WTC11 (cell line): ENCODE data around the gene GRN. TPM values are rescaled to one million over a fixed set of nuclear protein-coding genes. Genes with fewer than 3 reads are reported as not detected.

Source experiments
- ARID4B ChIP-seq: sonication (generic); formaldehyde crosslinking; IDR thresholded peaks from 2 replicates; pipeline ENCODE4 v1.8.0; 2023; ENCODE audit warnings: missing genetic modification reagents, mild to moderate bottlenecking, borderline replicate concordance
- ATF1 ChIP-seq: sonication (generic); formaldehyde crosslinking; IDR thresholded peaks from 2 replicates; pipeline ENCODE4 v1.8.1; 2023; ENCODE audit warnings: mild to moderate bottlenecking, moderate library complexity, missing genetic modification reagents
- ATF2 ChIP-seq: sonication (generic); formaldehyde crosslinking; IDR thresholded peaks from 2 replicates; pipeline ENCODE4 v1.8.1; 2022; ENCODE audit warnings: low read depth, missing genetic modification reagents, borderline replicate concordance
- CBFB ChIP-seq: sonication (generic); formaldehyde crosslinking; IDR thresholded peaks from 2 replicates; pipeline ENCODE4 v1.8.1; 2022; ENCODE audit warnings: mild to moderate bottlenecking, low read depth, missing genetic modification reagents
- CREB1 ChIP-seq: sonication (generic); formaldehyde crosslinking; IDR thresholded peaks from 2 replicates; pipeline ENCODE4 v1.8.0; 2023; ENCODE audit warnings: mild to moderate bottlenecking, missing genetic modification reagents
- CREM ChIP-seq: sonication (generic); formaldehyde crosslinking; IDR thresholded peaks from 2 replicates; pipeline ENCODE4 v1.8.1; 2022; ENCODE audit warnings: mild to moderate bottlenecking, missing genetic modification reagents, moderate library complexity
- E2F5 ChIP-seq: sonication (generic); formaldehyde crosslinking; IDR thresholded peaks from 2 replicates; pipeline ENCODE4 v1.8.1; 2022; ENCODE audit warnings: mild to moderate bottlenecking, moderate library complexity, missing genetic modification reagents
- FOXP4 ChIP-seq: sonication (generic); formaldehyde crosslinking; IDR thresholded peaks from 2 replicates; pipeline ENCODE4 v1.8.0; 2022; ENCODE audit warnings: mild to moderate bottlenecking, missing genetic modification reagents
- HMGA2 ChIP-seq: fragments of 250-450 bp; sonication (Bioruptor Pico); IDR thresholded peaks from 2 replicates; pipeline ENCODE4 v1.4.0; 2021; ENCODE audit warnings: mild to moderate bottlenecking, moderate library complexity
- IRF1 ChIP-seq: sonication (generic); formaldehyde crosslinking; IDR thresholded peaks from 2 replicates; pipeline ENCODE4 v1.8.0; 2023; ENCODE audit warnings: missing genetic modification reagents
- JUN ChIP-seq: sonication (generic); formaldehyde crosslinking; IDR thresholded peaks from 2 replicates; pipeline ENCODE4 v1.8.0; 2023; ENCODE audit warnings: mild to moderate bottlenecking, missing genetic modification reagents
- RELA ChIP-seq: sonication (generic); formaldehyde crosslinking; IDR thresholded peaks from 2 replicates; pipeline ENCODE4 v1.8.1; 2022; ENCODE audit warnings: missing genetic modification reagents, mild to moderate bottlenecking, borderline replicate concordance
- SOX15 ChIP-seq: fragments of 250-450 bp; sonication (Bioruptor Pico); IDR thresholded peaks from 2 replicates; pipeline ENCODE4 v1.9.0; 2021; ENCODE audit warnings: mild to moderate bottlenecking
- SP1 ChIP-seq: sonication (generic); formaldehyde crosslinking; conservative IDR thresholded peaks from 2 replicates; pipeline ENCODE4 v1.8.1; 2022; ENCODE audit warnings: missing genetic modification reagents
- STAT6 ChIP-seq: sonication (generic); formaldehyde crosslinking; conservative IDR thresholded peaks from 2 replicates; pipeline ENCODE4 v1.8.1; 2023; ENCODE audit warnings: mild to moderate bottlenecking, low read depth, missing genetic modification reagents, moderate library complexity
- ZBTB21 ChIP-seq: sonication (generic); formaldehyde crosslinking; IDR thresholded peaks from 2 replicates; pipeline ENCODE4 v1.8.1; 2023; ENCODE audit warnings: mild to moderate bottlenecking, missing genetic modification reagents, borderline replicate concordance
- ZNF138 ChIP-seq: sonication (generic); formaldehyde crosslinking; conservative IDR thresholded peaks from 2 replicates; pipeline ENCODE4 v1.8.1; 2022; ENCODE audit warnings: mild to moderate bottlenecking, moderate library complexity, missing genetic modification reagents
- ZNF219 ChIP-seq: sonication (generic); formaldehyde crosslinking; IDR thresholded peaks from 2 replicates; pipeline ENCODE4 v1.8.0; 2023; ENCODE audit warnings: missing genetic modification reagents, mild to moderate bottlenecking, borderline replicate concordance
- ZNF281 ChIP-seq: sonication (generic); formaldehyde crosslinking; IDR thresholded peaks from 2 replicates; pipeline ENCODE4 v1.8.0; 2023; ENCODE audit warnings: mild to moderate bottlenecking, missing genetic modification reagents
- ZNF317 ChIP-seq: sonication (generic); formaldehyde crosslinking; IDR thresholded peaks from 2 replicates; pipeline ENCODE4 v1.8.1; 2023; ENCODE audit warnings: low read depth, mild to moderate bottlenecking, moderate library complexity, missing genetic modification reagents, borderline replicate concordance
- ZNF416 ChIP-seq: fragments of 250-450 bp; sonication (Bioruptor Pico); IDR thresholded peaks from 2 replicates; pipeline ENCODE4 v1.9.0; 2021; ENCODE audit warnings: mild to moderate bottlenecking, inconsistent platforms
- total RNA-seq: library from RNA; stranded (reverse); gene quantifications from 3 replicates; pipeline ENCODE4 v1.2.3, GENCODE V29; 2021

GRN gene
- total RNA-seq, 1 experiment from 2014 or later = 177 TPM

GRCh38 chr17:44308320-44308818, 36.7 kb upstream of the GRN start, which contains the start of gene RUNDC3A (continued):
- TF ChIP-seq STAT6 (CRISPR knock-in tag) = no peak
- TF ChIP-seq FOXP4 = peak; percentile 68; the same call in 1 of the 2 replicates
- TF ChIP-seq CREB1 = peak; percentile 22; the same call in 1 of the 2 replicates
- TF ChIP-seq CBFB (CRISPR knock-in tag) = no peak
- no peak for TF ChIP-seq ATF1 (CRISPR knock-in tag)
- no peak; the same call in 1 of the 2 replicates for TF ChIP-seq ZNF219 (CRISPR knock-in tag)
- no peak for TF ChIP-seq ZNF317 (CRISPR knock-in tag)
- no peak for TF ChIP-seq JUN
- TF ChIP-seq CREM = peak; percentile 59; the same call in 1 of the 2 replicates
- TF ChIP-seq ATF2 = no peak
- 0 out of 2 replicates have a peak, but pooled peaks have one; percentile 41 for TF ChIP-seq RELA (CRISPR knock-in tag)
- peak; percentile 89 for TF ChIP-seq SP1
- peak; percentile 69; the same call in 1 of the 2 replicates for TF ChIP-seq ZBTB21 (CRISPR knock-in tag)
- TF ChIP-seq ARID4B (CRISPR knock-in tag) = peak; percentile 94; the same call in 1 of the 2 replicates
- no peak for TF ChIP-seq ZNF138
- TF ChIP-seq HMGA2 (CRISPR knock-in tag) = no peak
- peak; percentile 44; the same call in 1 of the 2 replicates for TF ChIP-seq E2F5 (CRISPR knock-in tag)
- 0 out of 2 replicates have a peak, but pooled peaks have one; percentile 16 for TF ChIP-seq IRF1 (CRISPR knock-in tag)
- TF ChIP-seq ZNF416 = no peak
- no peak for TF ChIP-seq SOX15 (CRISPR knock-in tag)
- TF ChIP-seq ZNF281 (CRISPR knock-in tag) = no peak; the same call in 1 of the 2 replicates
